IPS-NIHi7 (cell line): ENCODE data around the gene RBM7.
A peak's percentile ranks its signal among the peaks of the same experiment; 100 is the strongest.

Experiments used
- DNase-seq: peaks from one replicate; pipeline ENCODE4 v3.0.0; 2012; ENCODE audit warnings: mixed read lengths; ENCODE audit errors: extremely low spot score

Gene RBM7

GRCh38 chr11:114400216-114400914, at the start of gene RBM7, which contains the start of gene C11orf71:
Gene RBM7, plus strand, starts transcription at chr11:114400666. Its CDS starts 6 bp downstream, at chr11:114400672.
Gene C11orf71, minus strand, starts transcription at chr11:114400511. Its CDS starts 180 bp downstream, at chr11:114400331.
- DNase-seq, result peak; percentile 90

- DNase-seq, result no peak
Measured at GRCh38 chr11:114353443-114353842, 47.0 kb upstream of the RBM7 start.

GRCh38 chr11:114354076-114354475, 46.4 kb upstream of the RBM7 start:
- no peak for DNase-seq

GRCh38 chr11:114358716-114359115, 41.8 kb upstream of the RBM7 start:
- DNase-seq, result no peak

GRCh38 chr11:114359342-114359741, 41.1 kb upstream of the RBM7 start:
- DNase-seq, result no peak

- no peak for DNase-seq
Measured at GRCh38 chr11:114362326-114362725, 38.1 kb upstream of the RBM7 start.

GRCh38 chr11:114362958-114363357, 37.5 kb upstream of the RBM7 start:
- no peak for DNase-seq

GRCh38 chr11:114366331-114367243, 33.9 kb upstream of the RBM7 start:
- no peak for DNase-seq

GRCh38 chr11:114367244-114367957, 33.1 kb upstream of the RBM7 start:
- DNase-seq, result no peak

- no peak for DNase-seq
Measured at GRCh38 chr11:114368918-114369680, 31.4 kb upstream of the RBM7 start.

- no peak for DNase-seq
Measured at GRCh38 chr11:114375052-114375451, 25.4 kb upstream of the RBM7 start.

GRCh38 chr11:114377612-114378267, 22.7 kb upstream of the RBM7 start:
- DNase-seq, result no peak

GRCh38 chr11:114379394-114380069, 20.9 kb upstream of the RBM7 start:
- DNase-seq, result no peak

- DNase-seq, result no peak
Measured at GRCh38 chr11:114382509-114382908, 18.0 kb upstream of the RBM7 start.

GRCh38 chr11:114384487-114384886, 16.0 kb upstream of the RBM7 start:
- no peak for DNase-seq

- DNase-seq, result no peak
Measured at GRCh38 chr11:114386131-114386530, 14.3 kb upstream of the RBM7 start.

- DNase-seq, result no peak
Measured at GRCh38 chr11:114386545-114386944, 13.9 kb upstream of the RBM7 start.

- DNase-seq, result no peak
Measured at GRCh38 chr11:114392735-114393667, 7.5 kb upstream of the RBM7 start.

GRCh38 chr11:114395736-114396135, 4.7 kb upstream of the RBM7 start:
- peak; percentile 34 for DNase-seq
